GM18861 (cell line): Measurements from ENCODE around the gene ARHGEF16.

Source experiments
- ATAC-seq: cut with Tn5 transposase; IDR thresholded peaks from one replicate; pipeline ENCODE4 v1.9.1; 2021; ENCODE audit not compliant: unreplicated experiment

Gene ARHGEF16

GRCh38 chr1:3498986-3499385 lies 44.5 kb downstream of the ARHGEF16 start:
- ATAC-seq: no peak

- ATAC-seq: no peak
These were observed 45.1 kb downstream of the ARHGEF16 start for GRCh38 chr1:3499611-3500010.

GRCh38 chr1:3500265-3500835 lies 45.9 kb downstream of the ARHGEF16 start:
- no peak for ATAC-seq

DNA sequence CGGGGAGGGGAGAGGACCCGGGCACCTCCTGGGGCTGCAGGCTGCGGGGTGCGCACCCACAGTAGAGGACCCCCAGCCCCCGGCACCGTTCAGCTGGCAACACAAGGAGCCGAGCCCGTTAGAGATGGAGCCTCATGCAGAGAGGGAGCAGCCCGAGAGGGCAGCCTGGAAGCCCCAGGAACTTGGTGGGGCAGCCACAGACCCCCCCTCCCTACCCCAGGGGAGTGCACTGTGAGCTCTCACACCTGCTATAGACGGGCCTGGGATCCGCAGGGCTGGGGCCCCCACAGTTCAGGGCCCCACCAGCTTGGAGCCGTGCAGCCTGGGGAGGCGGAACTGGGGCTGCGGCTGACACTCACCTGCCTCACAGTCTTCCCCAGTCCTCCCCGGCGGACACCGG lies 47.0 kb downstream of the ARHGEF16 start:
- ATAC-seq: no peak

- no peak for ATAC-seq
These were observed 47.6 kb downstream of the ARHGEF16 start for GRCh38 chr1:3501856-3502640.

DNA sequence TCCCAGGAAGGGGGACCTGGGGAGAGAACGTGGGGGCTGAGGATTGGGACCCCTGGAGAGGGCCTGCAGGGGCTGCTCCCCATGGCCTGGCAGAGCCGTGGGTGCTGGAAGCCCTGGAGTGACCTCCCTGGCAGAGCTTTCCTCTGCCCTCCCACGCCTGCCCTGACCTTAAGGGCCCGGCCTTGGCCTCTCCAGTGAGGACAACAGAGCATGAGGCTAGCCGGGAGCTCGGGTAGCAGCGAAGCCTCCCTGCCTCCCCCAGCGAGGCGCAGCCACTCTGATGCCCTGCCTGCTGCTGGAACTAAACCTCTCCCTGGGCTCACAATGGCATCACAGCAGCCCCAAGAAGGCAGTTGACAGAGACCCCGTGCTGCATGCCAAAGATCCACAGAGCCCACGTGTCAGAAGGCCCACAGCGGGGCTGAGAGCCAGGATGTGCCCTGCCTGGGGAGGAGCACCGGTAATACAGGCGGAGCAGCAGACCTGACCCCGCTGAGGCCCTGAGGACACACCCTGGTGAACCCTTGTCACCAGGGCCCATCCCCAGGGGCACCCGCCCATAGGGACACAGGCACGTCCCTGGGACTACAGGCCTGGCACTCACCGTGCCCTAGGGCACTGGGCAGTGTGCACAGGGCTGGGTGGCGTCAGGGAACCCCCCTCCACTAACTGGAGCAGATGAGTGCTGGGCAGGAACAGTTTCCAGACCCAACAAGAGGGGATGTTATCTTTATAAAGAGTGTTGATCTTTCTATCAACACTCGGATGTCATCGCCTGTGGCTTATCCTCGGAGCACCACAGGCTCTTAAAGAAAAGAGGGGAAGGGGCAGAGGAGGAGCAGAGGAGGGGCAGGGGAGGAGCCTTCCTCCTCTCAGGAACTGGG lies 48.4 kb downstream of the ARHGEF16 start:
- no peak for ATAC-seq

DNA sequence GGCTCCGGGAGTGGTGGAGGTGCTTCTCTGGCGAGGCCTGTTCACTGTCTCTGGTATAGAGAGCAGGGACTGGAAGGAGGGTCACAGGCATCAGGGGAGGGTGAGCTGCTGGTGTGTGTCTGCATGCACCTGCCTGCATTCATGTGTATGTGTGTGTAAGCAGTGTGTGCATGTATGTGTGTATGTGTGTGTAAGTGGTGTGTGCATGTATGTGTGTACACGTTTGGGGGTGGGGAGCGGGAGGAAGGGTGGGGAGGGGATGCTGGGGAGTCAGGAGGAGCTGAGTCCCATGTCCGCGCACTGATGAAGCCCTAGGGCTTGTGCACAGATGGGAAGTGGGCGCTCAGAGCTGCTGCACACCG lies 49.0 kb downstream of the ARHGEF16 start:
- no peak for ATAC-seq

DNA sequence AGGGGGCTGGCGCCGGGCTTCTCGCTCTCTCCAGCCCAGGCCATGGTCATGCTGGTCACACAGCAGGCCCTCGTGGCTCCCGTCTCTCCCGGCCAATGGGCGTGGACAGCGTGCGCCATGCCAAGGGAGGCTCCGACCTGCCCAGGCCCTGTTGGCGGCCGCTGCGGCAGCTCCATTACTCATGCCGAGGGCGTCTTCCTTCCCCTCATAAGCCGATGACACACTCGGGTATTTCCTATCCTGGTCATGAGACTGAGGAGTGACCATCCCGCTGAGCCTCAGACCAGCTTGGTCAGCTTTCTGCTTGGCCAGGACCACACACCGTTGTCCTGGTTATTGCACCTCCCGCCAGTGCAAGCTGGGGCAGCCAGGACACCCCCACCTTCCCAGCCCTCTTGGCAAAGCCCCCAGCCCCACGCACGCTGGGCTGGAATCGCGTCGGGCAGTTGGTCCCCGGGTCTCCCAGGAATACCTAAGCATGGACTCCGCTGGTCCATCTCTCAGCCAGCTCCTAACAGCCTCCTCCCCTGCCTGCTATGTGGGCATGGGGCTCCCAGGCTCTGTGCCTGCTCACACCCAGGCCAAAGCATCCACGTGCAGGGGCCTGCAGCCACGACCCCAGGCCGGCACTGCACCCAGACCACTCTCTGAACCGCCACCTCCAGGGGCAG lies 49.8 kb downstream of the ARHGEF16 start:
- ATAC-seq: no peak

DNA sequence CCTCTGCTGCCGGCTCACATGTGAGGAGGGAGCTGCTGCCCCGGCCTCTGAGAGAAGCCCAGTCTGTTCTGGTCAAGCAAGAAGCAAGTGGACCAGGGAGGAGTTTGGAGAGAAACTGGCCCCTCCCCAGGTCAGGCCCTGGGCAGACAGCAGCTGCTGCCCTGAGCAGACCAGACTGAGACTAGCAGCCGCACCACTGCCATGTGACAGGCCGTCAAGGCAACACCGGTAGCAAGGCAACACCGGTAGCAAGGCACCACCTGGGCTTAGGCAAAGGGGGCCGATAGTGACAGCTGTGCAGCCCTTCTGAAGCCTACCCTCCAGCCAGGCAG lies 50.3 kb downstream of the ARHGEF16 start:
- ATAC-seq: no peak

DNA sequence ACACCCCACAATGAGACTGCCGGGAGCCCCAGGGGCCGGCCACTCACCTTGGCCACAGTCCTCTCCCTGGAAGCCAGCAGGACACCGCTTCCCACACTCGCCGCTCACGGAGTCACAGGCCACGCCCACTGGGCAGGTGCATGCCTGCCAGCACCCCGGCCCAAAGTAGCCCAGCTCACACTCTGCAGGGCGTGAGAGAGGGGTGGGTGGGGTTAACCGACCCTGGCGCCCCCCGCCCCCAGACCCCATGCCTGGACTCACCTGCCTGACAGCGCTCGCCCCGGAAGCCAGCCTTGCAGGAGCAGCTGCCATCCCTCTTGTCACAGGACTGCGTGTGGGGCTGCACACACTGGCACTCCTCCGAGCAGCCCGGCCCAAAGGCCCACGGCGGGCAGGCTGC lies 50.7 kb downstream of the ARHGEF16 start:
- no peak for ATAC-seq

- no peak for ATAC-seq
These were observed 51.6 kb downstream of the ARHGEF16 start for GRCh38 chr1:3506041-3506440.

GRCh38 chr1:3506943-3507342 lies 52.5 kb downstream of the ARHGEF16 start:
- ATAC-seq: no peak

DNA sequence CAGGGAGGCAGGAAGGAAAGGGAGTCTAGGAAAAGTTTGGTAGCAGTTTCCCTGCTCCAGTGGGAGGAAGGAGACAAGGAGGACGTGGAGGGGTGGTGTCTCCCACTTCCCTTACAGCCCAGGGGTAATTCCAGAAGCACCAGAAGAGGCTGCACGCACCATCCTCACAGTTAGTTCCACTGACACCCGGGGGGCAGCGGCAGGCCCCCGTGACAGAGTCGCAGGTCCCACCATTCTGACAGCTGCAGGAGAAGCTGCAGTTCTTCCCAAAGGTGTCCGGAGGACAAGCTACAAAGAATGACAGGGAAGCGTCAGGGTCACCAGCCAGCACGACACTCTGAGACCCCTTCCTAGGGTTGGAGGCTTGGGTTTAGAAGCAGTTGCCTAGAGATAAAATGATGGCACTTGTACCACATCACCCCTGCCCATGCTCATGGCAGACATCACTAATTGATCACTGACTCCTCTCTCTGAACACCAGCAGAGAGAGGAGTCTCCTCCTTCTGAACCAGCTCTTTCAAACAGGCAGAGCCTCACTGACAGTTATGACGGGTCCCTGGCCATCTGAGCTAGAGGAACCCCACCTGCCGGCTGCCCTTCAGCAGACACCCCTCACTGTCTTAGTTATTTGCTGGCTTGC lies 53.3 kb downstream of the ARHGEF16 start:
- ATAC-seq: no peak

DNA sequence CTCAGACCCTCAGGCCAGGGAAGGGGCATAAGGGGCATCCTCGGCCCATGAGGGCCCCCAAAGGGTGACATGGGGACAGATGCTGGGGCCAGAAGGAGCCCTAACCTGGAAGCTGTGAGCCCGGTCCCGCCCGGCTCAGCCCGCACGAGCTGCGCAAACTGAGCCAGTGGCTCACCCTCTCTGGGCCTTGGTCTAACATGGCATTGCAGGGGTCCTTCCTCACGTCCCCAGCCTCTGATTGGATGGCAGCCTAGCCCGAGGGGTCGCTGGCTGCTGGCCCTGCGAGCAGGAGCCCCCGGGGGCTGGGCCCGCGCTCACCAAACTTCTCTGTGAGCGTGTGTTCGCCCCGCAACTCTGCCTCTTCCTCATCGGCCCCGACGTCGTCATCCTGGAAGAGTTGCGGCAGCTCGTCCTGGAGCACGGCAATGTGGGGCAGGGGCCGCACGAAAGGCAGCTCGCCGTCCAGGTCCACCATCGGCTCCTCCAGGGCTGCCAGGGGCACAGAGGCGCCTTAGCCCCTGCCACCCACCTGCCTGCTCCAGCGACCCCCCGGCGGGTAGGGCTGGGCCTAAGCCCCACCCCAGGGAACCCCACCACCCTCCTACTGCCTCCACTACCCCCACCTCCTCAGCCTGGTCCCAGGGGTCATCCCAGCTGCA lies 54.4 kb downstream of the ARHGEF16 start:
- ATAC-seq: no peak

DNA sequence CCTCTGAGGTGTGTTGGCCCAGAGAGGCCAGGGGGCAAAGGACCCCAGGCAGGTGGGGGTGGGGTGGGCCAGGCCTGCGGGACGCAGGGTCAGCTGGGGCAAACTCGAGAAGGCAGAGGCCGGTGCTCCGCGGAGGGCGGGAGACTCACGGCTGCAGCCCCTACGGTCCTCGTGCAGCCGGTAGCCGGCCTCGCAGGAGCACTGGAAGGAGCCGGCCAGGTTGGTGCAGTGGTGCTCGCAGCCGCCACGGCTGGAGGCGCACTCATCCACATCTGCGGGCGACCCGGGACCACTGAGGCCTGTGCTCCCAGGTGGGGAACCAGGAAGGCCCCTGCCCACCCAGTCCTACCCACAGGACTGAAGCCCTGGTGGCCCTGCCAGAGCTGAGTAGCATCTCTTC lies 55.3 kb downstream of the ARHGEF16 start:
- ATAC-seq: no peak

DNA sequence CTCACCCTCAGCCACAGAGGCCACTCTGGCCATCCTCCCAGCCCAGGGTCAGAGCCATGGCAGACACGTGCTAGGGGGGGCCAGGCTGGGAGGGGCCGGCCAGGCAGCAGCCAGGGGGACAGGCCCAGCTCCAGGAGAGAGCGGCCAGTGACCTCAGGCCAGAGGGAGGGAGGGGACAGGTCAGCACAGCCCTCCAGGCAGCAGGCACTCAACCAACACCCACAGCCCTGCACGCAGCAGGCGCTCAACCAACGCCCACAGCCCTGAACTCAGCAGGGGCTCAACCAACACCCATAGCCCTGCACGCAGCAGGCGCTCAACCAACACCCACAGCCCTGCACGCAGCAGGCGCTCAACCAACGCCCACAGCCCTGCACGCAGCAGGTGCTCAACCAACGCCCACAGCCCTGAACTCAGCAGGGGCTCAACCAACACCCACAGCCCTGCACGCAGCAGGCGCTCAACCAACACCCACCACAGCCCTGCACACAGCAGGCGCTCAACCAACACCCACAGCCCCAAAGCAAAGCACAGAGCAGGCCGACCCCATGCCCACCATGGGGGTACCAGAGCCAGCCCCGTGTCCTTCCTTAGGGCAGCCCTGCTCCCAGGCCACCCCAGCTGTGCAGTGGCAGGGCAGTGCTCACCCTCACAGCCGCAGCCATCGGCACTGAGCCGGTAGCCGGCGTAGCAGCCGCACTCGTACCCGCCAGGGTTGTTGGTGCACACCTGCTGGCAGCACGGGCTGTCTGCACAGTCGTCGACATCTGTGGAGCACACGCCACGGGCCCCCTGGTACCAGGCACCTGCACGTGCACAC lies 55.9 kb downstream of the ARHGEF16 start:
- no peak for ATAC-seq

- no peak for ATAC-seq
These were observed 56.4 kb downstream of the ARHGEF16 start for GRCh38 chr1:3510956-3511250.

DNA sequence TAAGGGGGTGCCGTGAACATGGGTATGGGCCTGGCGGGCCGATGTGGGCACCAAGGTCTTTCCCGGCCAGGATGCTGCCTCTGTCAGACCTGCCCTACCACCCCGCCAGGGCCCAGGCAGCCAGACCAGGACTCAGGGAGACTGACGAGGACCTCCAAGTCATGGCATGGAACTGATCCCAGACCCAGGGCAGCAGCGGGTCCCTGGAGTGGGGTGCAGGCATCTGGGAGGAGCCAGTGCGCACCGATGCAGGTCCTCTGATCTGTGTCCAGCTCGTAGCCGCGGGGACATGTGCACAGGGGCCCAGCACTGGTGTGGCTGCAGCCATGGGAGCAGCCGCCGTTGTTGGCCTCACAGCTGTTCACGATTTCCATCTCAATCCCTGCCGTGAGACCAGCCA lies 56.8 kb downstream of the ARHGEF16 start:
- ATAC-seq: no peak

- no peak for ATAC-seq
These were observed 57.4 kb downstream of the ARHGEF16 start for GRCh38 chr1:3511856-3512255.

DNA sequence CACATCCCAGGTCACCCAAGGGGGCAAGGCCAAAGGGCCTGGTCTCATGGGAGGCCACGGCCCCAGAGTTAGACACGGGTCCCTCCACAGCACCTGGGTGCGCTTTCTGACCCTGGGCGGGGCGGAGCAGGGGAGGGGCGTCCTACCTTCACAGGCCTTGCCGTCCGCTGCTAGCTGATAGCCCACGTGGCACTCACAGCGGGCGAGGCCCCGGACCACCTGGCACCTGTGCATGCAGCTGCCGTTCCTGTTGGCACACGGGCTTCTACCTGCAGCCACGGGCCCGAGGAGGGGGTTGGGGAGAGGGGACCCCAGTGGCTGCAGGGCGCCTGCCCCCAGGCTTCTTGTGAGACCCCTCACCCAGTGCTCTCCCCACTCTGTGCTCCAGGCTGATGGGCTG lies 59.9 kb downstream of the ARHGEF16 start:
- ATAC-seq: no peak
